T-helper 2 cell (primary cell): ENCODE data around the gene RPS19BP1.
A peak's percentile ranks its signal among the peaks of the same experiment; 100 is the strongest.
"Not testable (repeated sequence)": the region's sequence is repeated elsewhere in the genome, so short reads cannot be mapped to it uniquely, and the experiment has no call there.

Experiments
- DNase-seq, 5 experiments: peaks; one replicate each; pipeline versions ENCODE4 v3.0.0 to v3.0.0-alpha.2; 2012 to 2022

RPS19BP1 gene

DNA sequence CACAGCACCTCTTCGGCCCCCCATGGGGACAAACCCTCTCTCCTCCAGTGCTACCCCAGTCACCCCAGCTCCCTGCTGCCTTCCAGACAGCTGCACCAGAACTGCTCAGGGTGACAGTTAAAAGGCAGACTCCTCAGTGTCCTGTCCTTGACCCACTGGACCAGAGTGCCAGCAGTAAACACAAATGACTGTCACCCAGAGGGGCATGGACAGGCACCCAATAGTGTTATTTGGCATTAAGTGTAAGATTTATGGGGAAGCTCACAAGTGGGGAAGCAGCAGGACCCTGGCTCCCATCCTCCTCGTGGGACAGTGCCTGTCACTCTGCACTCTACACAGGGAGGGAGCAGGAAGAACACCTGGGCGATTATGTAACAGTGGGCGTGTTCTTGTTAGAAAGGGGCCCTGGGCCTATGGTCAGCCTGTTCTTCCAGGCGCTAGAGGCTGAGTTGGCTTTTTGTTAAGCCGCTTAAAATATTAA lies 5.0 kb downstream of the RPS19BP1 start:
- DNase-seq, result no peak

DNA sequence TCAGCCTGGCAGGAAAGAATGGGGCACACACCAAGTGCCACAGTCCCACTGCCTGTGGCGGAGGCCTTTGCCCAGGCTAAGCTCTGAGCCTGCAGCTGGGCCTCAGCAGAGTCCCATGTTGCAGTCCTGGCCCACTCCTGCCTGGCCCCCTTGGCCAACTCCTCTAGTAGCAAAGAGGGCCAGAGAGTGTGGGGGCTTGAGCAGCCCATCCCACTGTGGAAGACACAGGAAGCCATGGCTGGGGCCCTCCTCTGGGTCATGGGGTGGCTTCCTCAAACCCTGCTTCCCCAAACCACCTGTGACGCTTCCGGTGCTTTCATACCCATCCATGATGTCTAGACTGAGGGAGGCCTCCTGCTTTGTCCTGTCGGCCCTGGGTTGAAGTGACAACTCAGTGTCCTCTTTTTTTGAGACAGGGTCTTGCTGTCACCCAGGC lies 5.8 kb downstream of the RPS19BP1 start:
- DNase-seq, result peak in 2 of 5 experiments; percentile 56 to 60

DNA sequence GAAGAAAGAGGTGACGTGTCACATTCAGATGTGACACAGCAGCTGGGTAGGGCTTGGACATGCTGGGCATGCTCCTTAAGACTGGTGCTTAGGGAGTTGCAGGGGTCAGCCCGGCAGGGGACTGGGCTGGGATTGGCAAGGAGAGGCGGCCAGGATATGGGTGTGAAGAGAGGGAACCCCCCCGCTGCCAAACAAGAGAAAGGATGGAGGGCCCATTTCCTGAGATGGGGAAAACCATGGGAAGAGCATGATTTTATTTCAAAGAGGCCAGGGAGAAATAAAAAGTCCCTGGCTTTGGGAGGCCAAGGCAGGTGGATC lies 6.9 kb downstream of the RPS19BP1 start:
- no peak for DNase-seq

DNA sequence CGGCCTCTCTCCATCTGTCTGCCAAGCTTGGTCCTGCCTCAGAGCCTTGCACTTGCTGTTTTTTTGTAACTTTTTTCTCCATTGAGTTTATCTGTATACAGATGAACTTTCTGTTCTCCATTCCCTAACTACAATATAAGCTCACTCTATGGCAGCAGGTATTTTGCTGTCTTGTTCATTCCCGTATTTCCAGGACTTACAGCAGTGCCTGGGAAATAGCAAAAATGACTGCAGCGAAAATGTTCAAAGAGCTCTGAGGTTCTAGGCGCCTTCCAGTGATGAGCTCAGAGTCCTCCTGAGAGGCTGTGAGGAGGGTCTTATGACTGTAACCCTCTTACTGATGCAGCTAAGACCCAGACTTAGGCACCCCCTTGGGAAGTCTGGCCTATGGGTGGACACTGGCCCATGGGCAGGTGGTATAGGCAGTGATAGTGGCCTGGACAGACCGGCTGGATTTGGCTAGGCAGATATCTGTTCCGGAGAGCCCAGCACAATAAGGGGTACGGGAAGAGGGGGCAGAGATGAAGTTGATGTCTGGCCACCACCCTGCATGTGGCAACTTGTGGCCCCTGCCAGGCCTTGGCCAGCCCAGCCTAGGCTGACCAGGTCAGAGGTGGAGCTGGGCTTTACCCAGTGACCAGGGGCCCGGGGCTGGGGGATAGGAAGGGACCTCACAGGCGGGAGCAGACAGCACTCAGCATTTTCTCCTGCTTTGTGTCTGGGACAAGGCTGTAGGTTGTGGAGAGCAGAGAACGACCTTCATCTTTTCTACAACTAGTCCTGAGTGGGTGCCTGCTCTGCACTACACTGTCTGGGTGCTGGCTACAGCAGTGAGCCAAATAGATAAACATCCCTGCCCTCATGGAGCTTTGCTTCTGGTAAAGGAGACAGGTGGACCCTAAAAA lies 7.5 kb downstream of the RPS19BP1 start:
- no peak for DNase-seq

DNA sequence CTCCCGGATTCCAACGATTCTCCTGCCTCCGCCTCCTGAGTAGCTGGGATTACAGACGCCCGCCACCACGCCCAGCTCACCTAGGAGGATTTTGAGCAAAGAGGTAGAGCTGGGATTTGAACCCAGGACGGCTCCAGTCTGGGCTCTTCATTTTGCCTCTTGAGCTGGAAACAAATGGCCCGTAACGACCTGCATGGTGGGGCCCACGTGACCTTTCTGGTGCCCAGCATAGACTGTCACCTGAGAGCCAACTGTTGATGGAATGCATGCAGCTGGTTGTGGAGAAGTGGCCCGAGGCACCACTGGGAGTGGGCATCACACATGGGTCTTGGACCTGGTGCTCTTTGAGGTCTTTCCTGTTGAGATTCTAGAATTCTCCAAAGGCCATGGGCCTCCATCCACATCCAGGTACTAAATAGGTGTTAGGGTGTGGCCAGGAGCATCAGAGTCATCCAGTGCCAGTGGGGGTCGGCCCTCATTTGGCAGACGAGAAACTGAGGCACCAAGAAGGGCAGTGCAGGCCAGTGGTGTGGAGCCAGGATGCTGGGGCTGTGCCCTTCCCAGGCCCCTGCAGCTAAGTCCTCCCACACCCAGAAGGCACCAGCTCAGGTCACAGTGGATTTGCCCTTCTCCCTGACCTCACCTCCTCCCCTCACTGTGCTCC lies 8.3 kb downstream of the RPS19BP1 start:
- no peak for DNase-seq

DNA sequence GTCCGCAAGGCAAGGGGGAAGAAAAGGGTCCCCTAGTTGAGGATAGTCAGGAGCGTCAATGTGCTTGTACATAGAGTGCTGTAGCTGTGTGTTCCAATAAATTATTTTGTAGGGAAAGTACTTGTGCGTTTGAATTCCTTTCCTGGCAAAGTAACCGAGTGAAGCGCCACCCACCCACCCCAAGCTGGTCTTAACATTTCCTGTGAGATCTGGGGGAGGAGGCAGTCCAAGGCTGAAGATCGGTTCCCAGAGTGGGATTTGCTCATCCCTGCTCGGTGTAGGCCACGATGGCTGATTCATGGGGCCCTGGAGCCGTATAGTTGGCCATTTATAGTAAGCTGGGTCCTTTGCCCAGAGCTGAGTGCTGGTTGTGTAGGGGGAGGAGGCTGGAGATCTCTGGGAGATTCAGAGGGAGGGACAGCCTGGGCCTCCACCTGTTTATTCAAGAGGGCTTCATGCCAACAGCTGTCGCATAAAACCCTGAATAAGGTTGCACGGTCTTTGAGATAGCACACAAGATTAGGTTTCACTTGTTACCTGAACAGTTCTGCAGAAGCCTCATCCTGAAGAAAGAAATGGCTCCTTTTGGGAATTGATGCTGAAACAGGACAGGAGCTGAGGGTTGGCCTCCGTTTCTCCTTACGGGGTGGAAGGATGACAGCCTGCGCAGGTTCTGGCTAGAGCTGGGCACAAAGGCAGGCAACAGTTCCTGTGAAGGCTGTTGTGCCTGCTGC lies 9.8 kb downstream of the RPS19BP1 start:
- peak in 2 of 5 experiments; percentile 12 to 74 for DNase-seq

DNA sequence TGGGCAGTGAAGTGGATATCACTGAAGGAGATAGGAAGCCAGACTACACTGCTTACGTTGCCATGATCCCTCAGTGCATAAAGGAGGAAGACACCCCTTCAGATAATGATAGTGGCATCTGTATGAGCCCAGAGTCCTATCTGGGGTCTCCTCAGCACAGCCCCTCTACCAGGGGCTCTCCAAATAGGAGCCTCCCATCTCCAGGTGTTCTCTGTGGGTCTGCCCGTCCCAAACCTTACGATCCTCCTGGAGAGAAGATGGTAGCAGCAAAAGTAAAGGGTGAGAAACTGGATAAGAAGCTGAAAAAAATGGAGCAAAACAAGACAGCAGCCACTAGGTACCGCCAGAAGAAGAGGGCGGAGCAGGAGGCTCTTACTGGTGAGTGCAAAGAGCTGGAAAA lies 10.5 kb downstream of the RPS19BP1 start:
- DNase-seq, result not testable (repeated sequence)

DNA sequence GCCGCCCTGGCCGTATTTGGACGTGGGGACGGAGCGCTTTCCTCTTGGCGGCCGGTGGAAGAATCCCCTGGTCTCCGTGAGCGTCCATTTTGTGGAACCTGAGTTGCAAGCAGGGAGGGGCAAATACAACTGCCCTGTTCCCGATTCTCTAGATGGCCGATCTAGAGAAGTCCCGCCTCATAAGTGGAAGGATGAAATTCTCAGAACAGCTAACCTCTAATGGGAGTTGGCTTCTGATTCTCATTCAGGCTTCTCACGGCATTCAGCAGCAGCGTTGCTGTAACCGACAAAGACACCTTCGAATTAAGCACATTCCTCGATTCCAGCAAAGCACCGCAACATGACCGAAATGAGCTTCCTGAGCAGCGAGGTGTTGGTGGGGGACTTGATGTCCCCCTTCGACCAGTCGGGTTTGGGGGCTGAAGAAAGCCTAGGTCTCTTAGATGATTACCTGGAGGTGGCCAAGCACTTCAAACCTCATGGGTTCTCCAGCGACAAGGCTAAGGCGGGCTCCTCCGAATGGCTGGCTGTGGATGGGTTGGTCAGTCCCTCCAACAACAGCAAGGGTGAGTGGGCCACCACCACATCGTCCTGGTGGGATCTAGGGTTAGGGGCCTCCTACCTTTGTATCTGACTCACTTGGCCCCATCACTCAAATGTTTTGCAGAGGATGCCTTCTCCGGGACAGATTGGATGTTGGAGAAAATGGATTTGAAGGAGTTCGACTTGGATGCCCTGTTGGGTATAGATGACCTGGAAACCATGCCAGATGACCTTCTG lies 11.3 kb downstream of the RPS19BP1 start:
- not testable (repeated sequence) for DNase-seq

DNA sequence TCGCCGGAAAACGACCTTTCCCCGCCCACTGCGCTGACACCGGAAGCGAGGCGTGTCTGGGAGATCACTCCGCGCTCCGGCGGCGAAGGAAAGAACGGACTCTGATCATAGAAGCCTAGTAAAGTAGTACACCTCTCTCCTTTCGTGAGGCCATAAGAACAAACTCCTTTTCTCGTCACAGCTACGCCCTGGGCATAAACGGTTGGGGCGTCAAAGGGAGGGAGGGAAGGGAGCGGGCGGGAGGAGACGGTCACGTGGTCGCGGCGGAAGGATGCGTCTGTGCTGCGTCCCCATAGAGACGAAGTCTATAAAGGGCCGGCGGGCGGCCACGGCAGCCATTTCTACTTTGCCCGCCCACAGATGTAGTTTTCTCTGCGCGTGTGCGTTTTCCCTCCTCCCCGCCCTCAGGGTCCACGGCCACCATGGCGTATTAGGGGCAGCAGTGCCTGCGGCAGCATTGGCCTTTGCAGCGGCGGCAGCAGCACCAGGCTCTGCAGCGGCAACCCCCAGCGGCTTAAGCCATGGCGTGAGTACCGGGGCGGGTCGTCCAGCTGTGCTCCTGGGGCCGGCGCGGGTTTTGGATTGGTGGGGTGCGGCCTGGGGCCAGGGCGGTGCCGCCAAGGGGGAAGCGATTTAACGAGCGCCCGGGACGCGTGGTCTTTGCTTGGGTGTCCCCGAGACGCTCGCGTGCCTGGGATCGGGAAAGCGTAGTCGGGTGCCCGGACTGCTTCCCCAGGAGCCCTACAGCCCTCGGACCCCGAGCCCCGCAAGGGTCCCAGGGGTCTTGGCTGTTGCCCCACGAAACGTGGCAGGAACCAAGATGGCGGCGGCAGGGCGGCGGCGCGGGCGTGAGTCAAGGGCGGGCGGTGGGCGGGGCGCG lies 12.1 kb downstream of the RPS19BP1 start, which contains the start of gene ATF4:
Gene ATF4, plus strand, starts transcription at position 337 of the 880 bp plus-strand sequence. CDS start 884 bp downstream, outside the sequence.
- peak; percentile 77 to 94 (median 87) for DNase-seq

DNA sequence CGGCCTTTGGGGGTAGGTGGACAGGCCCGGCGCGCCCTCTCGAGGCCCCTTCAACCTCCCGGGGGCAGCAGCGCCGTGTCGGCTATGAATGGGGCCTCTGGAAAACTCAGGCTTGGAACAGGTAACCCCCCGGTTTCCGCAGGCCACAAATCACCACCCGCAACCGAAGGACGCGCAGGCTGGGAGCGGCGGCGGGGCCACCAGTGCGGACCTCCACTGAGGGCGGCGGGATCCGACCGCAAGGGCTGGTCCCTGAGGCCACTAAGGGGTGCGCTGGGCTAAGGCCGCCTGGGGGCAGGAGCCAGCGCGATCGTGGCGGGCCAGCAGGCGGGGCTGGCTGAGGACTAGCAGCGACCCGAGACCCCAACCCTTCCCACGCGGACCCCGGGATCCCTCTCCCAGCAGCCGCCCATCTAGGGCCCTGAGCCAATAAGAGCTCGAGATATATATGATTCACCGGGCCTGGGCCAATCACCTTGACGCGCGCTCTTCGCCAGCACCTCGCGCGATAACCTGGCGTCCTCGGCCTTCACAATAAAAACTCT lies 12.8 kb downstream of the RPS19BP1 start:
- DNase-seq, result peak in 4 of 5 experiments; percentile 87 to 100 (median 94)

DNA sequence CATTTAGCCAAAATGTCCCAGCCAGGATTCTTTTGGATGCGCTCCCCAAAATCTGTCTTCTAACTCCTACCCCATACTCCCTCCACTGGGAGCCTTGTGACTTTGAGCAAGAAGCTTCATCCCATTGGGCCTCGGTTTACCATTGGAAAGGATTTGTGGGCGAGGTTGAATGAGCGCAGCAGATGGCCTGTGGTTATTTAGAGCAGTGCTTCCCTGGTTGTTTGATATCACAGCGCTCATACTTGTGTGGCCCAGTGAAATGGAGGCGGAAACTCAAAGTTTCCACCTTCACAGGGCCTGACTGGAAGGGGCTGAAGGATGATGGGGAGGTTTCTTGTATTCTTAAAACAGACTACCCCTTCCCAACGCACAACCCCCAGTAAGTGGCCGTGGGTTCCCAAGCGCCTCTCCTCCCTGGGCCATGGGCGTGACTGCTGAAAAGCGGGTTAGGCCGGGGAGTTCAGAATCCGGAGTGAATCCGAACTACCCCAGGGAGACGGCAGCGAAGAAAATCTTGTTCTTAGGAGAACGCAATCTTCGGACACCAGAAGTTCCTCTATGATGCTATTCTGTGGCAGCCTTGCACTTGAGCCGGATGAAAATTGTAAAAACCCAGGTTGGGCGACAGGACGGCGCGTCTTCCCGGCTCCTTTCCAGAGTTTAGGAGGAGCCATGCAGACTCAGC lies 13.4 kb downstream of the RPS19BP1 start:
- DNase-seq, result peak in 1 of 5 experiments; percentile 49

DNA sequence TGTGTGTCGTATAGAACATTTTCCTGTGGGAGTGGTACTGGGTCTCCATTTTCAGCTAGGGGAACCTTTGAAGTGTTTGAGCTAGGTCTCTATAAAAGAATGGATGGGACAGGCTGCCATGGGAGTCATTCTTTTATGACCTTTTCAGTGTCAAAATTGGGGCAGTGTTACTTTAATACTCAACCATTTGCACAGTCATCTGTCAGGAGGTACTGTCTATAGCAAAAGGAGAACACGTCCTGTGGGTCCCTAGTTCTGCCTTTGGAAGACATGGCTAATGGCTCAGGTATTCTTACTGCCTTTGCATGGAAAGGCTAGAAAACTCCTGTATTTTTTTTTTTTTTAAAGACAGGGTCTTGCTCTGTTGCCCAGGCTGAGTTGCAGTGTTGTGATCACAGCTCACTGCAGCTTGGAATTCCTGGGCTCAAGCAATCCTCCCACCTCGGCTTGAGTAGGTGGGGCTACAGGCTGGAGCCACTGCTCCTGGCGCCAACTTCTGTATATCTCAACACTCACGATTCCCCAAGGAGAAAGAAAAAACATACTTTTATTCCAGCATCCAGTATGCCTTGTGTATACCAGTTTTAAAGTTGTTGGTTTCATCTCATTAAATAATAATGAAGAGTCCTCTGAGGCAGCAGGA lies 14.3 kb downstream of the RPS19BP1 start:
- DNase-seq, result no peak

DNA sequence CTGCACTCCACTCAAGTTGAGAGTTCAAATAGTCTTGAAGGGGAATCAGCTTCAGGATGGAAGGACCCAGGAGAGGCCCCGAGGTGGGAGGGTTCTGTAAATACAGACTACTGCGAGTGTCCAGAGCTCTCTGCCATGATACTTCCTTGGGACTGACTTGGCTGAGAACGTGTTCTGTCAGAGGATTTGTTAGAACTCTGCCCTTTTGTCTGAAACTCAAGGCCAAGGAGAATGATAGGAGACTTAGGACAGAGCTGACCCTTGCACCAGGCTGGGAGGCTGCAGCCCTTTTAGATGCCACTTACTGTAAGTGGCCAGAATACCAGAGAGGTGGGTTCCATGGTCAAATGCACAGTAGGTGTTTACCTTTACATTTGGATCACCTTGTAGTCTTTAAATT lies 15.1 kb downstream of the RPS19BP1 start:
- DNase-seq, result no peak

DNA sequence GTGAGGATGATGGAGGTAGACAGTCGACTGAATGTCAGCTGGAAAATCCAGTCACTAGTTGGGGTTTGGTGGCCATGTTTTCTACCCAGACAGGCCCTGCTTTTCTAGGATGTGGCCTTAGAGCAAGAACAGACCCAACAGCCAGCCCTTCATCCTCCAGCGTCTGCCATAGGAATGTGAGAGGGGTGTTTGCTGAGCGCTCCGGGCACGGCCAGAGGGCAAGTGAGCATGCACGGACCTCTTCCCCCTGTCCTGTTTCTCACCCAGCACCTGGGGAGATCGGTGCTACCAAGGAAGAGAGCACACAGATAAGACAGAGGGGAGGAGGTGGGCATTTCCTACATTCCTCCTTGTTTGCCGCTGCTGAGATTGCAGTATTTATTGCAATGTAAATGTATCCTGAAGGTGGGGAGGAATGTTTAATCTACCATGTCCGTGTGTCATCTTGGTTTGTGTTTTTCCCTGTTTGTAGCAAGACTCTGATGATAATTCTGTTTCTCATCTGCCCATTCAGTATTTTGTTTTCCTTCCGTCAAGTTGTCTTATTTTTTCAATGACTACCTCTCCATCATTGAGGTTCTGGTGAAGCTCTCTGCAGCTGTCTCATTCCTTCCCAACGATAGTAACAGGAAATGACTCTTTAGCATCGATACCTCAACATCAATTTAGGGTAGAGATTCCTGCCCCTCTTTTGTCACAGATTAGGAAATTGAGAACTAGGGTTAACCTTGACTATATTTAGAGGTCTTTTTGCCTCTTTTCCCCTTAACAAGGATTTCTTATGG lies 17.1 kb downstream of the RPS19BP1 start:
- no peak for DNase-seq

DNA sequence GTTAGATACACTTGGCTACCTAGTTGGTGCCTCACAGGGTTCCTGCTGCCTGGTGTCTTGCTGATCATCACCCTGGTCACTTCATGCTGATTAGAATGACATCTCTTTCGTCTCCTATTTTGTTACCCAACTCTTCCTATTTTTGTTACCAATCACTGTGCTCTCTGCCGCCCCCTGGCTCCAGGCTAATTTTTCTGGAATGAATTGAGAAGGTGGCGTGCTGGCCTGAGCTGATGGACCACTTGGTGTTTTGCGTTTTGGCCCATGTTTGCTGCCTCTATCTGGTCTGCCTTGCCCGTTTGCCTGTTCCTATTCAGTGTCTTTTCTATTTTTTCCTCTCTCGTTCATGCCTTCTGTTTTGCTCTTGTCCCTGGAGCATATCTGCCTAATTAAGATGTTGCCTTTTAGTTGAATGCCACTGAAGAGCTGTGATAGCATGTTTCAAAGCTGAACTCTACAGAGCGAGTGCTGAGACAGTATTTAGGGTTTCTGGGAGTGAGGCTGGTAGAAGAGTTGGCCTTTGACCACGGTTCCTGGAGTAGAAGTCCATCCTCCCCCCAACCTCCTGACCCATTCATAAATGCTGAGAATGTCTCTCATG lies 18.1 kb downstream of the RPS19BP1 start:
- no peak for DNase-seq

DNA sequence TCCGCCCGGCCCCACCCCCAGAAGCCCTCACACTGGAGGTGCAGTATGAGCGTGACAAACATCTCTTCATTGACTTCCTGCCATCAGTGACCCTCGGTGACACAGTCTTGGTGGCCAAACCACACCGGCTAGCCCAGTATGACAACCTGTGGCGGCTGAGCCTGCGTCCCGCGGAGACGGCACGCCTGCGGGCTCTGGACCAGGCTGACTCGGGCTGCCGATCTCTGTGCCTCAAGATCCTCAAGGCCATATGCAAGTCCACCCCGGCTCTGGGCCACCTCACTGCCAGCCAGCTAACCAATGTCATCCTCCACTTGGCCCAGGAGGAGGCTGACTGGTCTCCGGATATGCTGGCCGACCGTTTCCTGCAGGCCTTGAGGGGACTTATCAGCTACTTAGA lies 18.8 kb downstream of the RPS19BP1 start:
- no peak for DNase-seq

DNA sequence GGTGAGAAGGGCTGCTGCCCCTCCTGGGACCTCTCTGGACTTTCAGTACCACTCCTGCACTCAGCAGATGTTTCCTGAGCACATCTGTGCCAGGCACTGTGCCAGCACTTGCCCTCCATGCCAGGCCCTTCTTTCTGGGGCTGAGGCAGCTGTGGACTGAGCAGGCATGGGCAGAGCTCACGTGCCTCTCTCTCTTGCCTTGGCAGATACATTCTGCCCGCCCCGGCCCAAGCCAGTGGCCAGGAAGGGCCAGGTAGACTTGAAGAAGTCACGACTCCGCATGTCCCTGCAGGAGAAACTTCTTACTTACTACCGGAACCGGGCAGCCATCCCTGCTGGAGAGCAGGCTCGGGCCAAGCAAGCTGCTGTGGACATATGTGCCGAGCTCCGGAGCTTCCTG lies 20.5 kb downstream of the RPS19BP1 start:
- DNase-seq, result no peak

DNA sequence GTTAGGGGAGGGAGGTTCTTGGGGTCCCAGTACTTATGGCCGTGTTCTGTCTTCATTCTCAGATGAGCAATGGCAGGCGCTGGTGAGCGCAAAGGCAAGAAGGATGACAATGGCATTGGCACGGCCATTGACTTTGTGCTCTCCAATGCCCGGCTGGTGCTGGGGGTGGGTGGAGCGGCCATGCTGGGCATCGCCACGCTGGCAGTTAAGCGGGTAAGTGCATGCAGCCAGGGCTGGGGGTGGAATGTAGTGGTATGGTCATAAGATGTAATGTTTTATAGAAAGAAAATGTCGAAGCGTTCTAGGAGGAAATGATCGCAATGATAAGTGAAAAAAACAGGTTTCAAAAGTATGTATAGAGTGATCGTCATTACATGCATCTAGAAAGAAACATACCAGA lies 21.3 kb downstream of the RPS19BP1 start:
- no peak for DNase-seq
